HL-60/S4 treated with phorbol 12-myristate 13-acetate at 8.2 ng/mL for 4 days and 3 days (cell line): ENCODE measurements around the gene TECPR2.
"Not testable (repeated sequence)": the region's sequence is repeated elsewhere in the genome, so short reads cannot be mapped to it uniquely, and the experiment has no call there.

Experiments used
- in situ Hi-C: fragments of 300-500 bp; cut with MboI; formaldehyde crosslinking; loops from 2 replicates; pipeline ENCODE4 v1.15.0; 2022; ENCODE audit warnings: low sequenced_read_pairs

TECPR2 gene

GRCh38 chr14:102362545-102363181 is at the start of gene TECPR2, which contains the start of gene CINP:
Gene TECPR2, plus strand, starts transcription at chr14:102362941. Its CDS starts 13,781 bp downstream, at chr14:102376722.
Gene CINP, minus strand, starts transcription at chr14:102362890. Its CDS starts 39 bp downstream, at chr14:102362851.
- in situ Hi-C loops: no loop called here

GRCh38 chr14:102314242-102315011 is 48.3 kb upstream of the TECPR2 start:
- in situ Hi-C loops: loop anchor here (25.0 kb wide), 1 partner anchor 227 kb away; the partner anchor contains the start of gene HSP90AA1

- in situ Hi-C loops: loop anchor here (25.0 kb wide), 1 partner anchor 228 kb away; the partner anchor contains the start of gene HSP90AA1
These were observed 47.6 kb upstream of the TECPR2 start for GRCh38 chr14:102315121-102315520.

GRCh38 chr14:102316338-102316742 is 46.4 kb upstream of the TECPR2 start:
- in situ Hi-C loops: loop anchor here (25.0 kb wide), 1 partner anchor 229 kb away; the partner anchor contains the start of gene HSP90AA1

- in situ Hi-C loops: loop anchor here (25.0 kb wide), 1 partner anchor 230 kb away; the partner anchor contains the start of gene HSP90AA1
These were observed 45.8 kb upstream of the TECPR2 start for GRCh38 chr14:102316743-102317563.

GRCh38 chr14:102317564-102318248 is 45.0 kb upstream of the TECPR2 start:
- in situ Hi-C loops: loop anchor here (25.0 kb wide), 1 partner anchor 230 kb away; the partner anchor contains the start of gene HSP90AA1

GRCh38 chr14:102318781-102319276 is 43.9 kb upstream of the TECPR2 start:
- in situ Hi-C loops: loop anchor here (25.0 kb wide), 1 partner anchor 232 kb away; the partner anchor contains the start of gene HSP90AA1

- in situ Hi-C loops: loop anchor here (25.0 kb wide), 1 partner anchor 232 kb away; the partner anchor contains the start of gene HSP90AA1
These were observed 43.2 kb upstream of the TECPR2 start, which contains the start of gene ZNF839 for GRCh38 chr14:102319351-102320032. Gene ZNF839, plus strand, starts transcription at chr14:102319746. Its CDS starts 20 bp downstream, at chr14:102319766.

- in situ Hi-C loops: loop anchor here (25.0 kb wide), 1 partner anchor 233 kb away; the partner anchor contains the start of gene HSP90AA1
These were observed 42.6 kb upstream of the TECPR2 start for GRCh38 chr14:102320033-102320660.

- in situ Hi-C loops: loop anchor here (25.0 kb wide), 1 partner anchor 234 kb away; the partner anchor contains the start of gene HSP90AA1
These were observed 41.9 kb upstream of the TECPR2 start for GRCh38 chr14:102320671-102321455.

GRCh38 chr14:102321456-102322422 is 41.0 kb upstream of the TECPR2 start:
- in situ Hi-C loops: loop anchor here (25.0 kb wide), 1 partner anchor 234 kb away; the partner anchor contains the start of gene HSP90AA1

GRCh38 chr14:102323102-102323501 is 39.6 kb upstream of the TECPR2 start:
- in situ Hi-C loops: loop anchor here (25.0 kb wide), 1 partner anchor 236 kb away; the partner anchor contains the start of gene HSP90AA1

GRCh38 chr14:102325791-102326345 is 36.9 kb upstream of the TECPR2 start:
- in situ Hi-C loops: no loop called here

GRCh38 chr14:102326583-102326982 is 36.2 kb upstream of the TECPR2 start:
- in situ Hi-C loops: no loop called here

- in situ Hi-C loops: not testable (repeated sequence)
These were observed 33.4 kb upstream of the TECPR2 start for GRCh38 chr14:102329381-102329780.

- in situ Hi-C loops: no loop called here
These were observed 31.9 kb upstream of the TECPR2 start for GRCh38 chr14:102330806-102331205.
